Measurements from ENCODE around the gene SDHAF2.
"Not testable (repeated sequence)": the region's sequence is repeated elsewhere in the genome, so short reads cannot be mapped to it uniquely, and the experiment has no call there.

Gene SDHAF2

GRCh38 chr11:61425367-61426131 is 4.4 kb upstream of the SDHAF2 start:
- no peak for DNase-seq (ENCODE audit: low read depth, low spot score)
- Histone ChIP-seq H3K27ac (ENCODE audit: low read length) (no peak overlapping the region), H3K4me3 (ENCODE audit: low read length) (no peak overlapping the region), H3K27me3 (ENCODE audit: control insufficient read depth, insufficient read depth, low read length) (no peaks in the 10 kb centered on the region), H3K36me3 (ENCODE audit: control insufficient read depth, insufficient read depth, low read length) (peaks cover 12% of the 10 kb centered on the region; the same call in 1 of the 2 replicates), H3K4me1 (ENCODE audit: control insufficient read depth, insufficient read depth, low read length) (no peaks in the 10 kb centered on the region), H3K9me3 (ENCODE audit: control insufficient read depth, insufficient read depth, low read length) (no peaks in the 10 kb centered on the region)
- no CpG with 5 or more reads among the region's 1 CpG for WGBS (ENCODE audit: insufficient coverage, insufficient read length)

- Histone ChIP-seq H3K36me3 (ENCODE audit: control insufficient read depth, insufficient read depth, low read length) (peaks cover 4% of the 10 kb centered on the region; the same call in 1 of the 2 replicates), H3K9me3 (ENCODE audit: control insufficient read depth, insufficient read depth, low read length) (no peaks in the 10 kb centered on the region), H3K27ac (ENCODE audit: low read length) (no peak overlapping the region), H3K27me3 (ENCODE audit: control insufficient read depth, insufficient read depth, low read length) (no peaks in the 10 kb centered on the region), H3K4me1 (ENCODE audit: control insufficient read depth, insufficient read depth, low read length) (no peaks in the 10 kb centered on the region), H3K4me3 (ENCODE audit: low read length) (peak overlapping the region; percentile 83)
- peak; percentile 25 for DNase-seq (ENCODE audit: low read depth, low spot score)
- no CpG with 5 or more reads among the region's 37 CpGs for WGBS (ENCODE audit: insufficient coverage, insufficient read length)
Observed at GRCh38 chr11:61429346-61429690, 606 bp upstream of the SDHAF2 start.

- not testable (repeated sequence) for H3K27ac ChIP-seq (ENCODE audit: low read length); H3K4me3 ChIP-seq (ENCODE audit: low read length); H3K4me1 ChIP-seq (ENCODE audit: control insufficient read depth, insufficient read depth, low read length); H3K27me3 ChIP-seq (ENCODE audit: control insufficient read depth, insufficient read depth, low read length); H3K36me3 ChIP-seq (ENCODE audit: control insufficient read depth, insufficient read depth, low read length); H3K9me3 ChIP-seq (ENCODE audit: control insufficient read depth, insufficient read depth, low read length); DNase-seq (ENCODE audit: low read depth, low spot score)
- WGBS (ENCODE audit: insufficient coverage, insufficient read length), result no CpG with 5 or more reads among the region's 10 CpGs
Observed at GRCh38 chr11:61430839-61431238, 915 bp downstream of the SDHAF2 start.

GRCh38 chr11:61437496-61437895 is 7.6 kb downstream of the SDHAF2 start:
- no peaks in the 10 kb centered on the region for H3K4me1 ChIP-seq (ENCODE audit: control insufficient read depth, insufficient read depth, low read length)
- H3K36me3 ChIP-seq (ENCODE audit: control insufficient read depth, insufficient read depth, low read length), result peaks cover 15% of the 10 kb centered on the region; the same call in 1 of the 2 replicates
- H3K27me3 ChIP-seq (ENCODE audit: control insufficient read depth, insufficient read depth, low read length), result no peaks in the 10 kb centered on the region; the same call in 1 of the 2 replicates
- H3K4me3 ChIP-seq (ENCODE audit: low read length), result no peak overlapping the region
- no CpG with 5 or more reads among the region's 5 CpGs for WGBS (ENCODE audit: insufficient coverage, insufficient read length)
- DNase-seq (ENCODE audit: low read depth, low spot score), result no peak
- H3K27ac ChIP-seq (ENCODE audit: low read length), result no peak overlapping the region
- no peaks in the 10 kb centered on the region for H3K9me3 ChIP-seq (ENCODE audit: control insufficient read depth, insufficient read depth, low read length)

GRCh38 chr11:61439615-61440014 is 9.7 kb downstream of the SDHAF2 start:
- H3K27me3 ChIP-seq (ENCODE audit: control insufficient read depth, insufficient read depth, low read length), result no peaks in the 10 kb centered on the region; the same call in 1 of the 2 replicates
- peaks cover 17% of the 10 kb centered on the region; the same call in 1 of the 2 replicates for H3K36me3 ChIP-seq (ENCODE audit: control insufficient read depth, insufficient read depth, low read length)
- H3K9me3 ChIP-seq (ENCODE audit: control insufficient read depth, insufficient read depth, low read length), result no peaks in the 10 kb centered on the region
- H3K4me1 ChIP-seq (ENCODE audit: control insufficient read depth, insufficient read depth, low read length), result no peaks in the 10 kb centered on the region
- WGBS (ENCODE audit: insufficient coverage, insufficient read length), result no CpG with 5 or more reads among the region's 1 CpG
- no peak overlapping the region for H3K4me3 ChIP-seq (ENCODE audit: low read length)
- no peak overlapping the region for H3K27ac ChIP-seq (ENCODE audit: low read length)
- DNase-seq (ENCODE audit: low read depth, low spot score), result no peak

GRCh38 chr11:61442616-61443015 is 12.7 kb downstream of the SDHAF2 start:
- H3K27ac ChIP-seq (ENCODE audit: low read length), result no peak overlapping the region
- peaks cover 20% of the 10 kb centered on the region; the same call in 1 of the 2 replicates for H3K36me3 ChIP-seq (ENCODE audit: control insufficient read depth, insufficient read depth, low read length)

GRCh38 chr11:61445516-61445915 is 15.6 kb downstream of the SDHAF2 start:
- Histone ChIP-seq H3K4me1 (ENCODE audit: control insufficient read depth, insufficient read depth, low read length) (no peaks in the 10 kb centered on the region), H3K4me3 (ENCODE audit: low read length) (no peak overlapping the region), H3K36me3 (ENCODE audit: control insufficient read depth, insufficient read depth, low read length) (peaks cover 9% of the 10 kb centered on the region; the same call in 1 of the 2 replicates), H3K9me3 (ENCODE audit: control insufficient read depth, insufficient read depth, low read length) (no peaks in the 10 kb centered on the region), H3K27ac (ENCODE audit: low read length) (no peak overlapping the region), H3K27me3 (ENCODE audit: control insufficient read depth, insufficient read depth, low read length) (no peaks in the 10 kb centered on the region)
- WGBS (ENCODE audit: insufficient coverage, insufficient read length), result no CpG with 5 or more reads among the region's 4 CpGs
- DNase-seq (ENCODE audit: low read depth, low spot score), result no peak

More at GRCh38 chr11:61442616-61443015, 12.7 kb downstream of the SDHAF2 start:
- no peak for DNase-seq (ENCODE audit: low read depth, low spot score)
- H3K4me1 ChIP-seq (ENCODE audit: control insufficient read depth, insufficient read depth, low read length), result no peaks in the 10 kb centered on the region
- H3K9me3 ChIP-seq (ENCODE audit: control insufficient read depth, insufficient read depth, low read length), result no peaks in the 10 kb centered on the region
- WGBS (ENCODE audit: insufficient coverage, insufficient read length), result no CpG with 5 or more reads among the region's 6 CpGs
- H3K27me3 ChIP-seq (ENCODE audit: control insufficient read depth, insufficient read depth, low read length), result no peaks in the 10 kb centered on the region; the same call in 1 of the 2 replicates
- no peak overlapping the region for H3K4me3 ChIP-seq (ENCODE audit: low read length)

- Histone ChIP-seq H3K9me3 (ENCODE audit: control insufficient read depth, insufficient read depth, low read length) (no peaks in the 10 kb centered on the region), H3K27ac (ENCODE audit: low read length) (no peak overlapping the region), H3K36me3 (ENCODE audit: control insufficient read depth, insufficient read depth, low read length) (peaks cover 9% of the 10 kb centered on the region; the same call in 1 of the 2 replicates), H3K4me3 (ENCODE audit: low read length) (no peak overlapping the region), H3K4me1 (ENCODE audit: control insufficient read depth, insufficient read depth, low read length) (no peaks in the 10 kb centered on the region), H3K27me3 (ENCODE audit: control insufficient read depth, insufficient read depth, low read length) (no peaks in the 10 kb centered on the region)
- no CpG with 5 or more reads among the region's 7 CpGs for WGBS (ENCODE audit: insufficient coverage, insufficient read length)
- DNase-seq (ENCODE audit: low read depth, low spot score), result peak; percentile 57
Observed at GRCh38 chr11:61446211-61446651, 16.3 kb downstream of the SDHAF2 start.

GRCh38 chr11:61447601-61448551 is 18.0 kb downstream of the SDHAF2 start:
- Histone ChIP-seq H3K27me3 (ENCODE audit: control insufficient read depth, insufficient read depth, low read length) (no peaks in the 10 kb centered on the region), H3K9me3 (ENCODE audit: control insufficient read depth, insufficient read depth, low read length) (no peaks in the 10 kb centered on the region), H3K27ac (ENCODE audit: low read length) (no peak overlapping the region), H3K4me3 (ENCODE audit: low read length) (no peak overlapping the region), H3K36me3 (ENCODE audit: control insufficient read depth, insufficient read depth, low read length) (peaks cover 7% of the 10 kb centered on the region; the same call in 1 of the 2 replicates), H3K4me1 (ENCODE audit: control insufficient read depth, insufficient read depth, low read length) (no peaks in the 10 kb centered on the region)
- WGBS (ENCODE audit: insufficient coverage, insufficient read length), result no CpG with 5 or more reads among the region's 12 CpGs
- no peak for DNase-seq (ENCODE audit: low read depth, low spot score)

GRCh38 chr11:61448552-61448927 is 18.6 kb downstream of the SDHAF2 start:
- Histone ChIP-seq H3K9me3 (ENCODE audit: control insufficient read depth, insufficient read depth, low read length) (no peaks in the 10 kb centered on the region), H3K36me3 (ENCODE audit: control insufficient read depth, insufficient read depth, low read length) (peaks cover 7% of the 10 kb centered on the region; the same call in 1 of the 2 replicates), H3K27me3 (ENCODE audit: control insufficient read depth, insufficient read depth, low read length) (no peaks in the 10 kb centered on the region), H3K4me1 (ENCODE audit: control insufficient read depth, insufficient read depth, low read length) (no peaks in the 10 kb centered on the region), H3K4me3 (ENCODE audit: low read length) (no peak overlapping the region), H3K27ac (ENCODE audit: low read length) (no peak overlapping the region)
- no peak for DNase-seq (ENCODE audit: low read depth, low spot score)
- WGBS (ENCODE audit: insufficient coverage, insufficient read length), result no CpG with 5 or more reads among the region's 7 CpGs
